K562 (cell line): ENCODE measurements around the gene HBG1. TPM values are rescaled to one million over a fixed set of nuclear protein-coding genes. Genes with fewer than 3 reads are reported as not detected.

Experiments
- BHLHE40 ChIP-seq: IDR thresholded peaks from 2 replicates; pipeline ENCODE4 v1.6.1; 2011; ENCODE audit warnings: low read length, improper control_type of control experiment
- CBX5 ChIP-seq: IDR thresholded peaks from 2 replicates; pipeline ENCODE4 v1.6.1; 2014; ENCODE audit warnings: low read depth, borderline replicate concordance
- CC2D1A ChIP-seq: fragments of 450-650 bp; IDR thresholded peaks from 2 replicates; pipeline ENCODE4 v1.6.1; 2017; ENCODE audit warnings: mild to moderate bottlenecking
- CXXC5 ChIP-seq: fragments of 250-450 bp; sonication (Bioruptor Pico); IDR thresholded peaks from 2 replicates; pipeline ENCODE4 v1.8.0; 2022; ENCODE audit warnings: inconsistent platforms, mild to moderate bottlenecking, moderate library complexity
- DMBX1 ChIP-seq: fragments of 250-450 bp; sonication (Bioruptor Pico); IDR thresholded peaks from 2 replicates; pipeline ENCODE4 v1.8.0; 2022; ENCODE audit warnings: inconsistent platforms, mild to moderate bottlenecking, moderate library complexity, borderline replicate concordance
- JUND ChIP-seq, 2 experiments: IDR thresholded peaks; 2 replicates in 1 of 2; 3 replicates in 1 of 2; pipeline ENCODE4 v1.6.1; 2011; ENCODE audit warnings: borderline replicate concordance in 2 of 2, low read depth in 2 of 2, low read length in 2 of 2, improper control_type of control experiment in 1 of 2, missing biosample characterization in 1 of 2, missing genetic modification characterization in 1 of 2, missing genetic modification reagents in 1 of 2
- KLF6 ChIP-seq: fragments of 250-450 bp; sonication (Bioruptor Pico); IDR thresholded peaks from 2 replicates; pipeline ENCODE4 v1.4.0; 2020; ENCODE audit warnings: mild to moderate bottlenecking, moderate library complexity, borderline replicate concordance
- NFIX ChIP-seq: fragments of 250-450 bp; sonication (Bioruptor Pico); IDR thresholded peaks from 2 replicates; pipeline ENCODE4 v1.4.0; 2020; ENCODE audit warnings: low read depth, mild to moderate bottlenecking, moderate library complexity
- ZNF175 ChIP-seq: fragments of 200-800 bp; sonication (Bioruptor generic); IDR thresholded peaks from 2 replicates; pipeline ENCODE4 v1.6.1; 2016; ENCODE audit warnings: low read depth, mild to moderate bottlenecking, missing genetic modification characterization, missing compliant biosample characterization
- ZNF766 ChIP-seq: fragments of 200-800 bp; sonication (Bioruptor generic); conservative IDR thresholded peaks from 2 replicates; pipeline ENCODE4 v1.6.1; 2016; ENCODE audit warnings: missing genetic modification characterization, missing compliant biosample characterization
- polyA plus RNA-seq, 8 experiments: library from polyadenylated mRNA; depleted of rRNA in 4 of 8; stranded (reverse) in 5 of 8; unstranded in 3 of 8; fragments of >200 nt; fragmentation: Nextera tagmentation in 2 of 8; fragmentation: Illumina TruSeq in 1 of 8; extraction: Ambion mirVana in 2 of 8; extraction: Trizol in 1 of 8; gene quantifications; 2 replicates each; pipeline versions ENCODE4 v1.2.1 to v1.2.3, GENCODE V29; 2011 to 2014; ENCODE audit warnings: inconsistent platforms in 1 of 8, missing spikeins in 1 of 8
- total RNA-seq, 7 experiments: library from RNA; depleted of rRNA in 6 of 7; stranded (reverse); fragments of >200 nt in 6 of 7; fragmentation: Illumina TruSeq in 2 of 7; extraction: Trizol in 2 of 7; gene quantifications; 2 replicates each; pipeline versions ENCODE4 v1.2.1 to v1.2.3, GENCODE V29; 2011 to 2021; ENCODE audit warnings: low replicate concordance in 1 of 7
- TF ChIP-seq, protein P1 (sequence below): sonication (generic); formaldehyde crosslinking; IDR thresholded peaks from 2 replicates; pipeline ENCODE4 v1.8.0; 2022; ENCODE audit warnings: mild to moderate bottlenecking, missing genetic modification reagents
- TF ChIP-seq, protein P2 (sequence below): fragments of 450-650 bp; IDR thresholded peaks from 2 replicates; pipeline ENCODE4 v1.6.1; 2016; ENCODE audit warnings: mild to moderate bottlenecking
- TF ChIP-seq, protein P3 (sequence below): fragments of 450-650 bp; formaldehyde crosslinking; IDR thresholded peaks from 2 replicates; pipeline ENCODE4 v1.4.0; 2020; ENCODE audit warnings: mild to moderate bottlenecking, mixed read lengths
- TF ChIP-seq, protein P4 (sequence below): fragments of 450-650 bp; IDR thresholded peaks from 2 replicates; pipeline ENCODE4 v1.6.1; 2016

HBG1 gene
- total and polyA plus RNA-seq, 9 of the 15 experiments (the other 6 are each of a cell fraction or from before 2014, with no cell fraction given): 1,066 to 16,338 (median 4,898) TPM

DNA sequence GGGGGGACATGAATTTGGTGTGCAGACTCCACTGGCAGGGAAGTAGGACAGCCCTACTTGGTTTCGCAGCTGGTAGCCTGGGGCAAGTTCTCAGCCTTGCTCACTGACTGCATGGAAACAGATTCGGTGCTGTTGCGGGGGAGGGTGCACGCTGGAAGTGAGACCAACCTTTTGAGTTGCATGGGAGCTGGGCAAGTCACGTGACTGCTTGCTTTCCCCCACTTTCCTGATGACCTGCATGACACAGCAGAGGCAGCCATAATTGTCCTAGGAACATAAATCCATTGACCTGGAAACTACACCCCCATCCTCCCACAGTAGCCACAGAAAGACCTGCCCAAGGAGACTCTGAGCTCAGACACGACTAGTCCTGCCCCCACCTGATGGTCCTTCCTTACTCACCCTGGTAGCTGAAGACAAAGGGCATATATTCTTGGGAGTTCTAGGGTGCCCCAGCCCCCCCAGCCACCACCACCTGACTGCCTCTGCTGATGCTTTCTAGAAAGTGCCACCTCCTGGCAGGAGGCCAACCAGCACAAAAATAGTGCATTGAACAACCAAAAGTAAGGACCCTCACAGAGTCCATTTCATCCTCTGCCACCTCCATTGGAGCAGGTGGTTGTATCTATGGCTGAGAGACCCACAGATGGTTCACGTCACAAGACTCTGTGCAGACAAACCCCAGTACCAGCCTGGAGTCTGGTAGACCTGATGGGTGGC, 9.0 kb upstream of the HBG1 start (continued):
- TF ChIP-seq, protein P1, sequence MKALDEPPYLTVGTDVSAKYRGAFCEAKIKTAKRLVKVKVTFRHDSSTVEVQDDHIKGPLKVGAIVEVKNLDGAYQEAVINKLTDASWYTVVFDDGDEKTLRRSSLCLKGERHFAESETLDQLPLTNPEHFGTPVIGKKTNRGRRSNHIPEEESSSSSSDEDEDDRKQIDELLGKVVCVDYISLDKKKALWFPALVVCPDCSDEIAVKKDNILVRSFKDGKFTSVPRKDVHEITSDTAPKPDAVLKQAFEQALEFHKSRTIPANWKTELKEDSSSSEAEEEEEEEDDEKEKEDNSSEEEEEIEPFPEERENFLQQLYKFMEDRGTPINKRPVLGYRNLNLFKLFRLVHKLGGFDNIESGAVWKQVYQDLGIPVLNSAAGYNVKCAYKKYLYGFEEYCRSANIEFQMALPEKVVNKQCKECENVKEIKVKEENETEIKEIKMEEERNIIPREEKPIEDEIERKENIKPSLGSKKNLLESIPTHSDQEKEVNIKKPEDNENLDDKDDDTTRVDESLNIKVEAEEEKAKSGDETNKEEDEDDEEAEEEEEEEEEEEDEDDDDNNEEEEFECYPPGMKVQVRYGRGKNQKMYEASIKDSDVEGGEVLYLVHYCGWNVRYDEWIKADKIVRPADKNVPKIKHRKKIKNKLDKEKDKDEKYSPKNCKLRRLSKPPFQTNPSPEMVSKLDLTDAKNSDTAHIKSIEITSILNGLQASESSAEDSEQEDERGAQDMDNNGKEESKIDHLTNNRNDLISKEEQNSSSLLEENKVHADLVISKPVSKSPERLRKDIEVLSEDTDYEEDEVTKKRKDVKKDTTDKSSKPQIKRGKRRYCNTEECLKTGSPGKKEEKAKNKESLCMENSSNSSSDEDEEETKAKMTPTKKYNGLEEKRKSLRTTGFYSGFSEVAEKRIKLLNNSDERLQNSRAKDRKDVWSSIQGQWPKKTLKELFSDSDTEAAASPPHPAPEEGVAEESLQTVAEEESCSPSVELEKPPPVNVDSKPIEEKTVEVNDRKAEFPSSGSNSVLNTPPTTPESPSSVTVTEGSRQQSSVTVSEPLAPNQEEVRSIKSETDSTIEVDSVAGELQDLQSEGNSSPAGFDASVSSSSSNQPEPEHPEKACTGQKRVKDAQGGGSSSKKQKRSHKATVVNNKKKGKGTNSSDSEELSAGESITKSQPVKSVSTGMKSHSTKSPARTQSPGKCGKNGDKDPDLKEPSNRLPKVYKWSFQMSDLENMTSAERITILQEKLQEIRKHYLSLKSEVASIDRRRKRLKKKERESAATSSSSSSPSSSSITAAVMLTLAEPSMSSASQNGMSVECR (CRISPR knock-in tag): peak; percentile 51; the same call in 1 of the 2 replicates
- TF ChIP-seq, protein P2, sequence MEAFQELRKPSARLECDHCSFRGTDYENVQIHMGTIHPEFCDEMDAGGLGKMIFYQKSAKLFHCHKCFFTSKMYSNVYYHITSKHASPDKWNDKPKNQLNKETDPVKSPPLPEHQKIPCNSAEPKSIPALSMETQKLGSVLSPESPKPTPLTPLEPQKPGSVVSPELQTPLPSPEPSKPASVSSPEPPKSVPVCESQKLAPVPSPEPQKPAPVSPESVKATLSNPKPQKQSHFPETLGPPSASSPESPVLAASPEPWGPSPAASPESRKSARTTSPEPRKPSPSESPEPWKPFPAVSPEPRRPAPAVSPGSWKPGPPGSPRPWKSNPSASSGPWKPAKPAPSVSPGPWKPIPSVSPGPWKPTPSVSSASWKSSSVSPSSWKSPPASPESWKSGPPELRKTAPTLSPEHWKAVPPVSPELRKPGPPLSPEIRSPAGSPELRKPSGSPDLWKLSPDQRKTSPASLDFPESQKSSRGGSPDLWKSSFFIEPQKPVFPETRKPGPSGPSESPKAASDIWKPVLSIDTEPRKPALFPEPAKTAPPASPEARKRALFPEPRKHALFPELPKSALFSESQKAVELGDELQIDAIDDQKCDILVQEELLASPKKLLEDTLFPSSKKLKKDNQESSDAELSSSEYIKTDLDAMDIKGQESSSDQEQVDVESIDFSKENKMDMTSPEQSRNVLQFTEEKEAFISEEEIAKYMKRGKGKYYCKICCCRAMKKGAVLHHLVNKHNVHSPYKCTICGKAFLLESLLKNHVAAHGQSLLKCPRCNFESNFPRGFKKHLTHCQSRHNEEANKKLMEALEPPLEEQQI: peak; percentile 54; the same call in 1 of the 2 replicates
- 0 out of 2 replicates have a peak, but pooled peaks have one; percentile 18 for TF ChIP-seq NFIX (CRISPR knock-in tag)
- 0 out of 2 replicates have a peak, but pooled peaks have one; percentile 6 for TF ChIP-seq CBX5
- peak; percentile 66; the same call in 1 of the 2 replicates for TF ChIP-seq KLF6 (CRISPR knock-in tag)
- TF ChIP-seq ZNF766 (CRISPR knock-in tag): 0 out of 2 replicates have a peak, but pooled peaks have one; percentile 62
- TF ChIP-seq CC2D1A: 0 out of 2 replicates have a peak, but pooled peaks have one; percentile 14
- peak; percentile 88 for TF ChIP-seq DMBX1 (CRISPR knock-in tag)
- TF ChIP-seq, protein P3, sequence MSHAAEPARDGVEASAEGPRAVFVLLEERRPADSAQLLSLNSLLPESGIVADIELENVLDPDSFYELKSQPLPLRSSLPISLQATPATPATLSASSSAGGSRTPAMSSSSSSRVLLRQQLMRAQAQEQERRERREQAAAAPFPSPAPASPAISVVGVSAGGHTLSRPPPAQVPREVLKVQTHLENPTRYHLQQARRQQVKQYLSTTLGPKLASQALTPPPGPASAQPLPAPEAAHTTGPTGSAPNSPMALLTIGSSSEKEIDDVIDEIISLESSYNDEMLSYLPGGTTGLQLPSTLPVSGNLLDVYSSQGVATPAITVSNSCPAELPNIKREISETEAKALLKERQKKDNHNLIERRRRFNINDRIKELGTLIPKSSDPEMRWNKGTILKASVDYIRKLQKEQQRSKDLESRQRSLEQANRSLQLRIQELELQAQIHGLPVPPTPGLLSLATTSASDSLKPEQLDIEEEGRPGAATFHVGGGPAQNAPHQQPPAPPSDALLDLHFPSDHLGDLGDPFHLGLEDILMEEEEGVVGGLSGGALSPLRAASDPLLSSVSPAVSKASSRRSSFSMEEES (CRISPR knock-in tag): peak; percentile 99
- TF ChIP-seq, protein P4, sequence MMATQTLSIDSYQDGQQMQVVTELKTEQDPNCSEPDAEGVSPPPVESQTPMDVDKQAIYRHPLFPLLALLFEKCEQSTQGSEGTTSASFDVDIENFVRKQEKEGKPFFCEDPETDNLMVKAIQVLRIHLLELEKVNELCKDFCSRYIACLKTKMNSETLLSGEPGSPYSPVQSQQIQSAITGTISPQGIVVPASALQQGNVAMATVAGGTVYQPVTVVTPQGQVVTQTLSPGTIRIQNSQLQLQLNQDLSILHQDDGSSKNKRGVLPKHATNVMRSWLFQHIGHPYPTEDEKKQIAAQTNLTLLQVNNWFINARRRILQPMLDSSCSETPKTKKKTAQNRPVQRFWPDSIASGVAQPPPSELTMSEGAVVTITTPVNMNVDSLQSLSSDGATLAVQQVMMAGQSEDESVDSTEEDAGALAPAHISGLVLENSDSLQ: peak; percentile 57
- TF ChIP-seq ZNF175 (CRISPR knock-in tag): peak; percentile 73; the same call in 1 of the 2 replicates
- peak; percentile 72 for TF ChIP-seq CXXC5 (CRISPR knock-in tag)
- peak; percentile 94 for TF ChIP-seq BHLHE40
- TF ChIP-seq JUND (IDR thresholded peaks at IDR 0.05; ENCODE audit: borderline replicate concordance, low read depth, low read length): peak; percentile 61; the same call in 1 of the 2 replicates
- TF ChIP-seq JUND (tag; IDR thresholded peaks at IDR 0.05; ENCODE audit: borderline replicate concordance, low read depth, low read length): no peak
